ENCODE measurements around the gene STIMATE. TPM values are rescaled to one million over a fixed set of nuclear protein-coding genes. Genes with fewer than 3 reads are reported as not detected.

STIMATE gene
- total and polyA plus RNA-seq, 2 of the 4 experiments (the other 2 are of a cell fraction) = 10.6 to 17.8 TPM

GRCh38 chr3:52798978-52799476 is 98.3 kb downstream of the STIMATE start:
- peaks cover 5% of the 10 kb centered on the region; the same call in 1 of the 2 replicates for H3K4me1 ChIP-seq (ENCODE audit: control insufficient read depth, insufficient read depth, low read length)
- no peak overlapping the region for H3K14ac ChIP-seq (replicated peaks; ENCODE audit: low read depth, low read length)
- H2AK5ac ChIP-seq (ENCODE audit: low read depth, low read length) = no peak overlapping the region
- dilution Hi-C loops (cut with HindIII; ENCODE audit: low sequenced_read_pairs, unreplicated experiment) = no loop called here
- H3K4ac ChIP-seq (ENCODE audit: low read depth, low read length) = no peak overlapping the region
- ATAC-seq (ENCODE audit: low read depth) (no peak), DNase-seq (no peak)
- H2AFZ ChIP-seq (replicated peaks; ENCODE audit: low read length, poor library complexity) = no peak overlapping the region
- H2BK20ac ChIP-seq (ENCODE audit: low read depth, low read length) = no peak overlapping the region
- BruUV-seq (replicated peaks) = no TSS peak
- H3K36me3 ChIP-seq (ENCODE audit: control insufficient read depth, insufficient read depth, low read length) = no peaks in the 10 kb centered on the region
- no peak overlapping the region for H2BK120ac ChIP-seq (ENCODE audit: low read depth, low read length)
- H3K27me3 ChIP-seq (ENCODE audit: control insufficient read depth, insufficient read depth, low read length) = no peaks in the 10 kb centered on the region
- TF ChIP-seq POLR2A (IDR thresholded peaks at IDR 0.05; ENCODE audit: low read depth, low read length) = no peak
- peak; percentile 23; the same call in 1 of the 2 replicates for TF ChIP-seq CTCF (conservative IDR thresholded peaks at IDR 0.05; ENCODE audit: low read depth, low read length)
- TF ChIP-seq RAD21 (IDR thresholded peaks at IDR 0.05; ENCODE audit: low read length) = no peak
- no peak for TF ChIP-seq MAZ (IDR thresholded peaks at IDR 0.05; ENCODE audit: borderline replicate concordance, low read depth, low read length)
- peak overlapping the region; percentile 58 for H2AK9ac ChIP-seq (replicated peaks; ENCODE audit: low read depth, low read length, poor library complexity)
- no peak overlapping the region for H3K23ac ChIP-seq (ENCODE audit: low read depth, low read length)
- H3K27ac ChIP-seq (ENCODE audit: insufficient read depth, low read length) = no peak overlapping the region
- no peaks in the 10 kb centered on the region for H4K20me1 ChIP-seq (ENCODE audit: insufficient read depth, low read length)
- H3K4me2 ChIP-seq (ENCODE audit: low read depth, low read length) = no peak overlapping the region
- H4K91ac ChIP-seq (ENCODE audit: insufficient read depth, low read depth, low read length) = no peak overlapping the region
- no peaks in the 10 kb centered on the region for H3K79me1 ChIP-seq (ENCODE audit: low read depth in 1 of 2, low read length in 2 of 2)
- no peak overlapping the region for H3K9ac ChIP-seq (ENCODE audit: low read depth, low read length)
- H3K4me3 ChIP-seq (ENCODE audit: insufficient read depth, low read depth, low read length) = no peak overlapping the region
- H4K5ac ChIP-seq (ENCODE audit: low read depth, low read length) = no peak overlapping the region
- no peak overlapping the region for H2BK5ac ChIP-seq (ENCODE audit: low read depth, low read length, poor library complexity, severe bottlenecking)
- 100% methylated on average over 2 of the region's 14 CpGs; no CpG with 5 or more reads in 1 of the 2 experiments for WGBS, 2 experiments (ENCODE audit: extremely low coverage in 2 of 2, insufficient read length in 1 of 2)
- no peaks in the 10 kb centered on the region for H3K9me1 ChIP-seq (ENCODE audit: insufficient read depth, low read length)
- ChIA-PET POLR2A (ENCODE audit: unreplicated experiment) (no interaction called here), CTCF (interaction anchor here (0.6 kb wide), 1 partner anchor 26 kb away, joined by 3 read pairs; no protein-coding TSS in a partner anchor)
- no peak overlapping the region for H2BK15ac ChIP-seq (ENCODE audit: low read depth, low read length)
- in situ Hi-C loops (cut with MboI; ENCODE audit: low sequenced_read_pairs) = no loop called here
- H3K56ac ChIP-seq (ENCODE audit: extremely low read depth, insufficient read depth, low read length) = no peak overlapping the region
- no peaks in the 10 kb centered on the region for H3K9me3 ChIP-seq (ENCODE audit: control insufficient read depth, insufficient read depth, low read length)
- H3K18ac ChIP-seq (ENCODE audit: low read depth, low read length) = no peak overlapping the region
- H4K8ac ChIP-seq (ENCODE audit: low read depth in 2 of 2, low read length in 2 of 2) = no peak overlapping the region
- intact Hi-C loops (cut with micrococcal nuclease) = no loop called here

Data from IMR-90 (cell line).